Cardiac septum (tissue), 1 donor: ENCODE measurements around the gene ZBTB44. TPM values are rescaled to one million over a fixed set of nuclear protein-coding genes. Genes with fewer than 3 reads are reported as not detected.
"Not testable (repeated sequence)": the region's sequence is repeated elsewhere in the genome, so short reads cannot be mapped to it uniquely, and the experiment has no call there.

Experiments used
- DNase-seq: peaks from one replicate; pipeline ENCODE4 v3.0.0-alpha.2; 2020; ENCODE audit warnings: low spot score
- intact Hi-C: fragments of 100-400 bp; cut with DNase I; formaldehyde crosslinking; loops from one replicate; pipeline ENCODE4 v1.14.0; 2022
- total RNA-seq: library from RNA; stranded (reverse); fragmentation: NEBNext Ultra II Directional; extraction: Animal tissue kit (Norgen Biotek cat#: 25700); gene quantifications from one replicate; pipeline ENCODE4 v1.2.1, GENCODE V29; 2021
- donor health status: DM: no; HTN: no; CAD: no.

ZBTB44 gene
- total RNA-seq, 1 donor from 2014 or later = 37.0 TPM

GRCh38 chr11:130260742-130261141 is 54.0 kb downstream of the ZBTB44 start:
- no peak for DNase-seq
- intact Hi-C loops = no loop called here

- intact Hi-C loops = no loop called here
- no peak for DNase-seq
Observed at GRCh38 chr11:130260080-130260627, 54.6 kb downstream of the ZBTB44 start.

GRCh38 chr11:130251763-130252162 is 63.0 kb downstream of the ZBTB44 start:
- intact Hi-C loops, DNase-seq: not testable (repeated sequence)

- DNase-seq, intact Hi-C loops: not testable (repeated sequence)
Observed at GRCh38 chr11:130249929-130250328, 64.8 kb downstream of the ZBTB44 start.

- intact Hi-C loops = no loop called here
- DNase-seq = no peak
Observed at GRCh38 chr11:130249371-130249770, 65.3 kb downstream of the ZBTB44 start.

GRCh38 chr11:130247319-130247718 is 67.4 kb downstream of the ZBTB44 start:
- intact Hi-C loops = no loop called here
- DNase-seq = no peak

- intact Hi-C loops = no loop called here
- DNase-seq = no peak
Observed at GRCh38 chr11:130246738-130247137, 68.0 kb downstream of the ZBTB44 start.

GRCh38 chr11:130246270-130246669 is 68.4 kb downstream of the ZBTB44 start:
- intact Hi-C loops = no loop called here
- no peak for DNase-seq

- DNase-seq, intact Hi-C loops: not testable (repeated sequence)
Observed at GRCh38 chr11:130245375-130245774, 69.3 kb downstream of the ZBTB44 start.

GRCh38 chr11:130244848-130245247 is 69.9 kb downstream of the ZBTB44 start:
- intact Hi-C loops = no loop called here
- no peak for DNase-seq

GRCh38 chr11:130243816-130244215 is 70.9 kb downstream of the ZBTB44 start:
- intact Hi-C loops = no loop called here
- DNase-seq = no peak

GRCh38 chr11:130241713-130242112 is 73.0 kb downstream of the ZBTB44 start:
- intact Hi-C loops = no loop called here
- DNase-seq = no peak

GRCh38 chr11:130237282-130238006 is 77.3 kb downstream of the ZBTB44 start:
- no peak for DNase-seq
- intact Hi-C loops = no loop called here

GRCh38 chr11:130234315-130234714 is 80.4 kb downstream of the ZBTB44 start:
- intact Hi-C loops = no loop called here

GRCh38 chr11:130233888-130234287 is 80.8 kb downstream of the ZBTB44 start:
- DNase-seq, intact Hi-C loops: not testable (repeated sequence)

More at GRCh38 chr11:130234315-130234714, 80.4 kb downstream of the ZBTB44 start:
- no peak for DNase-seq

- intact Hi-C loops, DNase-seq: not testable (repeated sequence)
Observed at GRCh38 chr11:130233486-130233885, 81.2 kb downstream of the ZBTB44 start.

- no peak for DNase-seq
- intact Hi-C loops = no loop called here
Observed at GRCh38 chr11:130227373-130227772, 87.3 kb downstream of the ZBTB44 start.

GRCh38 chr11:130223291-130223971 is 91.3 kb downstream of the ZBTB44 start:
- peak; percentile 71 for DNase-seq

GRCh38 chr11:130220311-130221035 is 94.2 kb downstream of the ZBTB44 start:
- intact Hi-C loops = no loop called here
- DNase-seq = peak; percentile 60

More at GRCh38 chr11:130223291-130223971, 91.3 kb downstream of the ZBTB44 start:
- intact Hi-C loops = no loop called here

GRCh38 chr11:130219148-130219547 is 95.6 kb downstream of the ZBTB44 start:
- intact Hi-C loops = loop anchor here (10.0 kb wide), 1 partner anchor 676 kb away; no protein-coding TSS in a partner anchor
- peak; percentile 38 for DNase-seq
